ENCODE measurements around the gene ZHX3. TPM values are rescaled to one million over a fixed set of nuclear protein-coding genes. Genes with fewer than 3 reads are reported as not detected.

Gene ZHX3
- total and polyA plus RNA-seq, 2 donors (not counting 1 experiment from before 2014, with no cell fraction given) = 4.3 to 22.2 TPM

- ATAC-seq (ENCODE audit: low read depth) (no peak), DNase-seq (no peak)
- intact Hi-C loops (cut with micrococcal nuclease) = no loop called here
- Histone ChIP-seq H2AFZ (ENCODE audit: insufficient read depth, low read depth, low read length, poor library complexity, severe bottlenecking) (no peak overlapping the region), H3K4me1 (ENCODE audit: control insufficient read depth in 2 of 2, insufficient read depth in 2 of 2, low read length in 2 of 2) (no peaks in the 10 kb centered on the region), H3K4me2 (replicated peaks; ENCODE audit: low read depth, low read length, poor library complexity, severe bottlenecking) (no peak overlapping the region), H3K9me3 (ENCODE audit: control extremely low read depth in 1 of 3, control insufficient read depth in 2 of 3, insufficient read depth in 1 of 3, low read length in 2 of 3) (peaks cover 2 to 3% (median 3%) of the 10 kb centered on the region in 3 donors), H4K20me1 (ENCODE audit: control insufficient read depth, insufficient read depth, low read length, poor library complexity, severe bottlenecking) (no peaks in the 10 kb centered on the region), H3K79me2 (ENCODE audit: control insufficient read depth, insufficient read depth, low read length) (no peaks in the 10 kb centered on the region), H3K27me3 (replicated peaks in 1 of 4; ENCODE audit: control extremely low read depth in 1 of 4, control insufficient read depth in 3 of 4, insufficient read depth in 4 of 4, low read length in 3 of 4) (no peaks in the 10 kb centered on the region), H3K27ac (ENCODE audit: low read length in 2 of 2) (no peak overlapping the region), H3K36me3 (replicated peaks in 1 of 2; ENCODE audit: control extremely low read depth in 1 of 2, control insufficient read depth in 1 of 2, extremely low read depth in 1 of 2, insufficient read depth in 2 of 2, low read length in 1 of 2) (peaks cover 0 to 11% of the 10 kb centered on the region in 2 experiments), H3K4me3 (ENCODE audit: control extremely low read depth in 1 of 5, extremely low read depth in 1 of 5, insufficient read depth in 1 of 5, low read depth in 2 of 5, low read length in 4 of 5) (no peak overlapping the region), H3K9ac (ENCODE audit: low read length) (no peak overlapping the region)
- POLR2A ChIA-PET = no interaction called here
- peaks cover 6% of the 10 kb centered on the region for H3K9me3 Mint-ChIP-seq (ENCODE audit: insufficient read depth)
- TF ChIP-seq CTCF (IDR thresholded peaks at IDR 0.05) = no peak
- no peak for TF ChIP-seq EZH2 (IDR thresholded peaks at IDR 0.05; ENCODE audit: borderline replicate concordance, insufficient read depth, low read depth, low read length, poor library complexity, severe bottlenecking)
- no peaks in the 10 kb centered on the region for H3K27me3 Mint-ChIP-seq
- WGBS (ENCODE audit: insufficient coverage) = 92% methylated on average over 9 of the region's 11 CpGs
- H3K4me1 Mint-ChIP-seq = no peaks in the 10 kb centered on the region
- H3K27ac Mint-ChIP-seq = no peak overlapping the region
- CTCF ChIA-PET = interaction anchor here (0.6 to 1.4 kb wide), 2 partner anchors 12 to 152 kb away, joined by 3 to 7 read pairs; no protein-coding TSS in a partner anchor
- H3K4me3 Mint-ChIP-seq = no peak overlapping the region
Observed at GRCh38 chr20:41185013-41185757, 132.3 kb downstream of the ZHX3 start.

GRCh38 chr20:41183831-41184230 lies 133.7 kb downstream of the ZHX3 start:
- Mint-ChIP-seq H3K4me1 (no peaks in the 10 kb centered on the region), H3K4me3 (no peak overlapping the region), H3K27ac (no peak overlapping the region), H3K9me3 (ENCODE audit: insufficient read depth) (no peaks in the 10 kb centered on the region), H3K27me3 (no peaks in the 10 kb centered on the region)
- H3K4me2 ChIP-seq (replicated peaks; ENCODE audit: low read depth, low read length, poor library complexity, severe bottlenecking) = no peak overlapping the region
- H3K27me3 ChIP-seq (replicated peaks in 1 of 4; ENCODE audit: control extremely low read depth in 1 of 4, control insufficient read depth in 3 of 4, insufficient read depth in 4 of 4, low read length in 3 of 4) = no peaks in the 10 kb centered on the region
- peaks cover 0 to 2% (median 0%) of the 10 kb centered on the region in 3 donors for H3K9me3 ChIP-seq (ENCODE audit: control extremely low read depth in 1 of 3, control insufficient read depth in 2 of 3, insufficient read depth in 1 of 3, low read length in 2 of 3)
- intact Hi-C loops (cut with micrococcal nuclease) = no loop called here
- no peak overlapping the region for H2AFZ ChIP-seq (ENCODE audit: insufficient read depth, low read depth, low read length, poor library complexity, severe bottlenecking)
- ChIA-PET CTCF (no interaction called here), POLR2A (no interaction called here)
- H3K9ac ChIP-seq (ENCODE audit: low read length) = no peak overlapping the region
- 72% methylated on average over 2 of the region's 2 CpGs for WGBS (ENCODE audit: insufficient coverage)
- TF ChIP-seq CTCF (IDR thresholded peaks at IDR 0.05) (no peak), EZH2 (IDR thresholded peaks at IDR 0.05; ENCODE audit: borderline replicate concordance, insufficient read depth, low read depth, low read length, poor library complexity, severe bottlenecking) (no peak)
- DNase-seq (no peak), ATAC-seq (ENCODE audit: low read depth) (no peak)
- no peak overlapping the region for H3K27ac ChIP-seq (ENCODE audit: low read length in 2 of 2)
- peaks cover 0 to 11% of the 10 kb centered on the region in 2 experiments for H3K36me3 ChIP-seq (replicated peaks in 1 of 2; ENCODE audit: control extremely low read depth in 1 of 2, control insufficient read depth in 1 of 2, extremely low read depth in 1 of 2, insufficient read depth in 2 of 2, low read length in 1 of 2)
- H4K20me1 ChIP-seq (ENCODE audit: control insufficient read depth, insufficient read depth, low read length, poor library complexity, severe bottlenecking) = no peaks in the 10 kb centered on the region
- H3K79me2 ChIP-seq (ENCODE audit: control insufficient read depth, insufficient read depth, low read length) = no peaks in the 10 kb centered on the region
- no peak overlapping the region for H3K4me3 ChIP-seq (ENCODE audit: control extremely low read depth in 1 of 5, extremely low read depth in 1 of 5, insufficient read depth in 1 of 5, low read depth in 2 of 5, low read length in 4 of 5)
- no peaks in the 10 kb centered on the region for H3K4me1 ChIP-seq (ENCODE audit: control insufficient read depth in 2 of 2, insufficient read depth in 2 of 2, low read length in 2 of 2)

All from B cell (primary cell).